Lower lobe of right lung (tissue), 2 donors: ENCODE results near the gene MS4A2. TPM values are rescaled to one million over a fixed set of nuclear protein-coding genes. Genes with fewer than 3 reads are reported as not detected.

Source experiments
- ATAC-seq, 2 donors: fragments of 200-7000 bp; cut with Tn5 transposase; one replicate each; pipeline ENCODE4 v1.9.1; 2020 to 2022; ENCODE audit warnings: mild to moderate bottlenecking in 2 of 2, moderate library complexity in 2 of 2
- DNase-seq: peaks from one replicate; pipeline ENCODE4 v3.0.0-alpha.2; 2020
- H3K27ac ChIP-seq: fragments of 200-600 bp; one replicate; pipeline ENCODE4 v1.8.0; 2022
- H3K27me3 ChIP-seq: fragments of 200-600 bp; one replicate; pipeline ENCODE4 v1.8.0; 2022; ENCODE audit warnings: low read depth
- H3K36me3 ChIP-seq: fragments of 200-600 bp; one replicate; pipeline ENCODE4 v1.8.0; 2022; ENCODE audit warnings: mild to moderate bottlenecking
- H3K4me1 ChIP-seq: fragments of 200-600 bp; one replicate; pipeline ENCODE4 v1.8.0; 2022
- H3K4me3 ChIP-seq: fragments of 200-600 bp; one replicate; pipeline ENCODE4 v1.8.0; 2022; ENCODE audit warnings: mild to moderate bottlenecking
- H3K9me3 ChIP-seq: fragments of 200-600 bp; one replicate; pipeline ENCODE4 v1.8.0; 2022
- CTCF ChIP-seq: fragments of 200-600 bp; IDR thresholded peaks from one replicate; pipeline ENCODE4 v1.8.0; 2022; ENCODE audit warnings: antibody characterized with exemption, mild to moderate bottlenecking
- intact Hi-C: fragments of 100-400 bp; cut with DNase I; formaldehyde crosslinking; loops from one replicate; pipeline ENCODE4 v1.11.0; 2022
- total RNA-seq: library from RNA; stranded (reverse); fragmentation: NEBNext Ultra II Directional; extraction: Animal tissue kit (Norgen Biotek cat#: 25700); gene quantifications from one replicate; pipeline ENCODE4 v1.2.1, GENCODE V29; 2021
- donor health status: DM: no; HTN: yes; CAD: no; lungs with severe emphysema.

Gene MS4A2
- total RNA-seq, 1 donor from 2014 or later, result 19.2 TPM

- H3K27me3 ChIP-seq, result no peaks in the 10 kb centered on the region
- H3K4me3 ChIP-seq, result no peak overlapping the region
- H3K27ac ChIP-seq, result no peak overlapping the region
- no peak for ATAC-seq
- H3K36me3 ChIP-seq, result no peaks in the 10 kb centered on the region
- intact Hi-C loops, result no loop called here
- H3K9me3 ChIP-seq, result no peaks in the 10 kb centered on the region
- no peak for TF ChIP-seq CTCF
- no peak for DNase-seq
- no peaks in the 10 kb centered on the region for H3K4me1 ChIP-seq
These were observed 41.4 kb downstream of the MS4A2 start for GRCh38 chr11:60129853-60130252.

- ATAC-seq (peak; percentile 52 to 76), DNase-seq (no peak)
- peak; percentile 28 for TF ChIP-seq CTCF
- Histone ChIP-seq H3K4me1 (no peaks in the 10 kb centered on the region), H3K9me3 (no peaks in the 10 kb centered on the region), H3K36me3 (no peaks in the 10 kb centered on the region), H3K27me3 (no peaks in the 10 kb centered on the region), H3K27ac (no peak overlapping the region), H3K4me3 (no peak overlapping the region)
- intact Hi-C loops, result no loop called here
These were observed 42.0 kb downstream of the MS4A2 start for GRCh38 chr11:60130496-60130895.

GRCh38 chr11:60131912-60132311 is 43.4 kb downstream of the MS4A2 start:
- intact Hi-C loops, result no loop called here
- no peak for ATAC-seq
- no peak overlapping the region for H3K27ac ChIP-seq

GRCh38 chr11:60133917-60134316 is 45.5 kb downstream of the MS4A2 start:
- DNase-seq (no peak), ATAC-seq (no peak)
- no peak for TF ChIP-seq CTCF
- intact Hi-C loops, result no loop called here
- Histone ChIP-seq H3K27me3 (no peaks in the 10 kb centered on the region), H3K4me1 (no peaks in the 10 kb centered on the region), H3K36me3 (no peaks in the 10 kb centered on the region), H3K27ac (no peak overlapping the region), H3K9me3 (no peaks in the 10 kb centered on the region), H3K4me3 (no peak overlapping the region)

More at GRCh38 chr11:60131912-60132311, 43.4 kb downstream of the MS4A2 start:
- TF ChIP-seq CTCF, result no peak
- no peaks in the 10 kb centered on the region for H3K27me3 ChIP-seq
- no peaks in the 10 kb centered on the region for H3K36me3 ChIP-seq
- H3K4me3 ChIP-seq, result no peak overlapping the region
- DNase-seq, result no peak
- no peaks in the 10 kb centered on the region for H3K9me3 ChIP-seq
- no peaks in the 10 kb centered on the region for H3K4me1 ChIP-seq

GRCh38 chr11:60143768-60144167 is 55.3 kb downstream of the MS4A2 start:
- Histone ChIP-seq H3K27me3 (no peaks in the 10 kb centered on the region), H3K4me3 (no peak overlapping the region), H3K4me1 (no peaks in the 10 kb centered on the region), H3K36me3 (no peaks in the 10 kb centered on the region), H3K27ac (no peak overlapping the region), H3K9me3 (no peaks in the 10 kb centered on the region)
- no peak for ATAC-seq
- no peak for DNase-seq
- no peak for TF ChIP-seq CTCF
- intact Hi-C loops, result no loop called here

GRCh38 chr11:60145677-60146076 is 57.2 kb downstream of the MS4A2 start:
- ATAC-seq, result no peak
- H3K27me3 ChIP-seq, result no peaks in the 10 kb centered on the region
- no peak for DNase-seq
- no peaks in the 10 kb centered on the region for H3K9me3 ChIP-seq
- no peaks in the 10 kb centered on the region for H3K4me1 ChIP-seq
- intact Hi-C loops, result no loop called here
- H3K36me3 ChIP-seq, result no peaks in the 10 kb centered on the region
- H3K27ac ChIP-seq, result no peak overlapping the region
- TF ChIP-seq CTCF, result no peak
- H3K4me3 ChIP-seq, result no peak overlapping the region
